Heart left ventricle (tissue), 13 donors: ENCODE measurements around the gene TXNDC5.

Experiments
- CTCF ChIP-seq, 12 donors: fragments of 200-600 bp; sonication (generic) in 4 of 12; IDR thresholded peaks; one replicate each; pipeline versions ENCODE4 v1.5.0 to v1.8.0; 2018 to 2022; ENCODE audit warnings: antibody characterized with exemption in 12 of 12, mild to moderate bottlenecking in 5 of 12
- POLR2A ChIP-seq, 2 donors: fragments of 450-650 bp; IDR thresholded peaks; one replicate each; pipeline ENCODE4 v1.6.1; 2017; ENCODE audit warnings: antibody characterized with exemption in 2 of 2, mild to moderate bottlenecking in 2 of 2, moderate library complexity in 2 of 2
- donor health status: ischemic (EF 13 %, LVEDD 7.1; RV severe dilation, severe dysfunction).
- donor health status: DM: no; HTN: yes; CAD: no.
- donor health status: DM: no; HTN: no; CAD: no.
- donor health status: ischemic (EF 25% LVEDD 6.9; RV normal size, moderate dysfunction).
- donor health status: ischemic (EF 25% LVEDD 5.7; RV mildly dilated, moderate dysfunction).
- donor health status: ischemic (EF 35%, LVEDD 5.7; RV mildly dilated, moderate dysfunction).
- donor health status: nonischemic (EF 11% LVEDD 7.7; RV severe dilation, severe dysfunction).
- donor health status: DM: yes; HTN: yes; CAD: no.
- donor health status: PGD.
- donor health status: ischemic (EF 29% LVEDD 5.4; RV normal size, mild dysfunction).
- donor health status: nonischemic (EF 23%, LVEDD 6.1; RV moderate dilation, normal function).

GRCh38 chr6:7932625-7933024, 22.0 kb upstream of the TXNDC5 start:
- TF ChIP-seq POLR2A (IDR thresholded peaks at IDR 0.05) (no peak), CTCF (IDR thresholded peaks at IDR 0.05) (no peak)
